Activated CD4-positive, CD25-positive, alpha-beta regulatory T cell treated with anti-CD3 and anti-CD28 coated beads, Interleukin-2, amount 50 U/mL, for 72 hours (primary cell): ENCODE results near the gene CKAP5.
"Not testable (repeated sequence)": the region's sequence is repeated elsewhere in the genome, so short reads cannot be mapped to it uniquely, and the experiment has no call there.

Experiments used
- DNase-seq: peaks from one replicate; pipeline ENCODE4 v3.0.0; 2021

The CKAP5 gene

DNA sequence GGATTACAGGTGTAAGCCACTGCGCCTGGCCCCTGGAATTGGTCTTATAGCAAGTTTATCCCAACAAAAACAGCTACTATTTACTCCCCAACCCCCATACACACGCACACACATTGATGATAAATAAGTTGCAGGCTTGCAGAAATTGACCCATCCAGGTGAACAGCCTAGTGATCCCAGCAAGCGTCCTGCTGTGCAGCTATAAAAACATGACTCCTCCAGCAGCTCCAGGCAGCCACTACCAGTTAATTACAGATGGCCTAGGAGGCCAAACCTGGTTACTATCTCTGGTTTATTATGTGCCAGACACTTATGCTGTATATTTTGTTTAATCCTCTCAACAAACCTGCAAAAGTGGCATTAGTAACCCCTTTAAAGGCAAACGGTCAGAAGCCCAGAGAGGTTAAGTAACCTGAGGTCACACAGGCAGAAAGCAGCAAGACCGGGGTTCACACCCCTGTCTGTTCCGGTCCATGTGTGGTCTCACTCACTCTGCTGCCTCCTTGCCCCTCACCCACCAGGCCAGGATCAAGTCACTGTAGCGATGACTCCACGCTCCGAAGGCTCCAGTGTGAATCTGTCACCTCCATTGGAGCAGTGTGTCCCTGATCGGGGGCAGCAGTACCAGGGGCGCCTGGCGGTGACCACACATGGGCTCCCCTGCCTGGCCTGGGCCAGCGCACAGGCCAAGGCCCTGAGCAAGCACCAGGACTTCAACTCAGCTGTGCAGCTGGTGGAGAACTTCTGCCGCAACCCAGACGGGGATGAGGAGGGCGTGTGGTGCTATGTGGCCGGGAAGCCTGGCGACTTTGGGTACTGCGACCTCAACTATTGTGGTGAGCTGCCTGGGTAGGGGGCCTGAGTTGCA, 120.5 kb downstream of the CKAP5 start:
- DNase-seq = no peak

DNA sequence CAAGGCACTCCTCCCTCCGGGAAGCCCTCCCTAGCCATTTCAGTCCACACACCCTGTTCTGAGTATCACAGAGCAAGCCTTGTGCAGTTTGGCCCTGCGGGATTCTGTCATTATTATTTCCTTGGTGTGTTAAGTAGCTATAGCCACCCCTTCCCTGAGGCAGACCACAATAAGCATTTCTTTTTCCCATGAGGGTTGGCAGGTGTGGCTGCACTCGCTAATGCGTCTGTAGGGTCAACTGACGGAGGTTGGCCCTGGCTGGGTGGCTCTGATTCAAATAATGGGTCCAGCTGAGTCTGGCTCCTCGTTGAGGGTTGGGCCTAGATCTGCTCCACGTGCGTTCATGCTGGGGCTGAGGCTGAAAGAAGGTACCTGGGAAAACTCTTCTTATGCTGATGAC, 122.0 kb downstream of the CKAP5 start:
- DNase-seq = no peak

DNA sequence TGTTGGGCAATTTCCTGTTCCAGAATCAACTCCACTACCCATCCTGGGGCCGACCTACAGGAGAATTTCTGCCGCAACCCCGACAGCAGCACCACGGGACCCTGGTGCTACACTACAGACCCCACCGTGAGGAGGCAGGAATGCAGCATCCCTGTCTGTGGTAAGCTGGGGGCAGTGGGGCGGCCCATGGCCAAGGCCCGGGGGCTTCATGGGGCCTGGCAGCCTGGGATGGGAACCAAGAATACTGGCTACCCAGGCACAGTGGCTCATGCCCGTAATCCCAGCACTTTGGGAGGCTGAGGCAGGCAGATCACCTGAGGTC, 122.8 kb downstream of the CKAP5 start:
- no peak for DNase-seq

DNA sequence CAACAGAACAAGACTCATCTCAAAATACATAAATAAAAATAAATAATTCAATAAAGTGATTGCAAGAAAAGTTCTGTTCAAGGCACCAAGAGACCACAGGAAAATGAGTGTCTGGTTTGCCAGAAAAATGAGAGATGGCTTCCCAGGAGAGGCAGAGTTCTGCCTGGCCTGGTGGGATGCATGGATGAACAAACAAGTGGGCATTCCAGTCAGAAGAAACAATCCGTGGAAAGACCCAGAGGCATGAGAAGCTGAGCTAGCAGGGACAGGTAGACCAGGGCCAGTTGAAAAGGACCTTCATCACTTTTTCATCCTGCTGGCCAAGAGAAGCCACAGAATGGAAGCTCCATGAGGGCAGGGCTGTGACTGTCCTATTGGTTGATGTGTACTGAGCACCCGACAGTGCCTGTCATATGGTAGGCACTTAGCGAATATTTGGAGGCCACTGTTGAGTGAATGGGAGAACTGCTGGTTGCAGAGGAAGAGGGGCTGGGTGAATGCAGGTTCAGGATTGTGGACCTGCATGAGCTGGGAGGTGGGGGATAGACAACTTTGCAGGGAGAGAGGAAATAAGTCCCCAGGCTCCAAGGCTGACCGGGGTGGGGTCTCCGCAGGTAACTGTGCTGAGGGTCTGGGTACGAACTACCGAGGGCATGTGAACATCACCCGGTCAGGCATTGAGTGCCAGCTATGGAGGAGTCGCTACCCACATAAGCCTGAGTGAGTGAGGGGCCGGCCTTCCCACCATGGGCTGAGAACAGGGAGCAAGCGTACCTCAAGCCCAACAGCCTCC, 123.3 kb downstream of the CKAP5 start:
- DNase-seq = no peak

DNA sequence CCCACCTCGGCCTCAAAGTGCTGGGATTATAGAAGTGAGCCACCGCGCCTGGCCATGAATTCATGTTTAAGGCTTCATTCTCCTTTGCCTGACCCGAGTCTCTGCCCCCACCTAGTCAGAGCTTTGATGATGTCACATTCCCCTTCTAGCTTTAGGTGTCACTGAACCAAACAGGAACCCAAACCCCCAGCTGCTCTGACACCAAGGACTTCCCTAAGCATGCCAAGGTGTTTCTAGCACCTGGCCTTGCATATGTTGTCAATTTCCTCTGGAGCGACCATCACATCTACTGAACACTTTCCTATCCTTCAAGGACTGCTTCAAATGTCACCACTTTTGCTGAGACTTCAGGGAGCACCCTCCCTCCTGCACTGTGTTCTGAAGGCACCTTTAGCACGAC, 124.8 kb downstream of the CKAP5 start:
- DNase-seq = no peak

DNA sequence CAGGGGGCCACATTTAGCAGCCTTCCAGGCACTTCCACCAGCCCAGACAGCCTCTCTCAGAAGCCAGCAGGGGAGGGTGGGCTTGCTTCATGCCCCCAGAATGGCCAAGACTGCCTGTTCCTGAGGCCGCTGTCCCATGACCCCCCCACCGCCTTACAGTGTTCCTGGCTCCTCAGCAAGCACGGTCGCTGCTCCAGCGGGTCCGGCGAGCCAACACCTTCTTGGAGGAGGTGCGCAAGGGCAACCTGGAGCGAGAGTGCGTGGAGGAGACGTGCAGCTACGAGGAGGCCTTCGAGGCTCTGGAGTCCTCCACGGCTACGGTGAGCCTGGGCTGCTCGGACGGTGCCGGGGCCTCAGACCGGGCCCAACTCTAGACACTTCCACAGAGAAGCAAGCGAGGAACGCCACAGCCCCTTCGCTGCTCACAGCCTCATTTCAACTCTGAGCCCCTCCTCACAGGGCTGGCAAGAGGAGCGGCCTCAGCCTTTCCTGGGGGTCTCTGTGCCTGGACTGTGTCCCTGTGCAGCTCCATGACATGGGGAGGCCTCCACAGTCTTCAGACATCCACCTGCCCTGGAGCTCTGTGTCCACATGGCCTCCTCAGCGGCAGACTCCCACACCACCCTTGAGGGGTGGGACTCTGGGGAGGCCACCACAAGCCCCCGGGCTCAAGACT, 126.4 kb downstream of the CKAP5 start:
- no peak for DNase-seq

DNA sequence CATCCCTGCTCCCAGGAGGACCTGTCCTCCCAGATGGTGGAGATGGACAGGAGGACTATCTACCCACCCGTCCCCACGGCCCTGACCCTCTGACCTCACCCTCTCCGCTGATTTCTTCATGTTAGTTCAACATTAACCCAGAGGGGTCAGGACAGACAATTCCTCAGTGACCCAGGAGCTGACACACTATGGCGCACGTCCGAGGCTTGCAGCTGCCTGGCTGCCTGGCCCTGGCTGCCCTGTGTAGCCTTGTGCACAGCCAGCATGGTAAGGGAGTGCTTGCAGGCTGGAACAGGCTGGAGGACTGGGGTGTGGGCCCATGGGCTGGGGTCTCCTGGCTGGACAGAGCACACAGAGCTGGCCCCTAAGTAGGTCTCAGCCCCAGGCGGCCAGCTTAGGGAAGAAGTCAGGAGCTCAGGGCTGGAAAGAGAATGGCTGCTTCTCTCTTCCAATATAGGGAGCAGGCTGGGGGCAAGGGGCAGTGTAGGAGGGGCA, 127.0 kb downstream of the CKAP5 start, which contains the start of gene F2:
Gene F2, plus strand, starts transcription at position 166 of the 495 bp plus-strand sequence. Its CDS starts 23 bp downstream, at position 189.
- no peak for DNase-seq

DNA sequence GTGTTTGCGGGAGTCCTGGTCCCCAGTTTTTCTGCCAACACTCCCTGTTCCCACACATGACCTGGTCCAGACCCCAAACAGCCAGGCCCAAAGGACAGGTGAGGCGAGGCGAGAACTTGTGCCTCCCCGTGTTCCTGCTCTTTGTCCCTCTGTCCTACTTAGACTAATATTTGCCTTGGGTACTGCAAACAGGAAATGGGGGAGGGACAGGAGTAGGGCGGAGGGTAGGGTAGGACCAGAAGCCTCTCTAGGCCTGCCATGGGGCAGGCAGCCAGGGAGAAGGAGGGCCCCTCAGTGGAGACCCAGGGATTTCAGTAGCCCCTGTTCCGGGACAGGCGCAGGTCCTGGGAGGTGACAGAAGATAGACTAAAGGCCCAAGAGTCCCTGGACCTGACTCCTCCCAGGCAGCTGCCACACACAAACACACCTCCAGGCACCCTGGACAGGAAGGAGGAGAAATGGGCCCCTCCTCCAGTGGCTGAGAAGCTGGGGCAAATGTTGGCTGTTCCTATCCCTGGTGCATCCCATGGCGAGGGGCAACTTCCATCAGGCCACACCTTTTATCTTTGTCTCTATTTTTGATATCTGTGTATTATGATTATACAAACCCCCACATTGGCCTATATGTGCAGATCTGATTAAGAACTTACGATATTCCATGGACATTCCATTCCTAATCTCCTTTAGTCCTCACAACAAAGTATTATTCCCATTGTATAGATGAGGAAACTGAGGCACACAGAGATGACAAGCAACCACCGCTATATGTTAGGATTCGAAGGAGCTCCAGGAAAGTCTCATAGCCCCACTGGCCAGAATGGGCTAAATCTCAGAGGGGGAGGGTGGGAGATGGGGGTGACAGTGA, 127.7 kb downstream of the CKAP5 start:
- DNase-seq = no peak

DNA sequence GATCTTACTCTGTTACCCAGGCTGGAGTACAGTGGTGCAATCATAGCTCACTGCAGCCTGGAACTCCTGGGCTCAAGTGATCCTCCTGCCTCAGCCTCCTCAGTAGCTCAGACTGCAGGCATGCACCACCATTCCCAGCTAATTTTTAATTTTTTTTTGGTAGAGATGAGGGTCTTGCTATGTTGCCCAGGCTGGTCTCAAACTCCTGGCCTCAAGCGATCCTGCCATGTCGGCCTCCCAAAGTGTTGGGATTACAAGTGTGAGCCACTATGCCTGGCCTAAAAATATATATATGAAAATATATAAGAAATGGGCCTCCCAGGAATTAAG, 128.3 kb downstream of the CKAP5 start:
- not testable (repeated sequence) for DNase-seq

DNA sequence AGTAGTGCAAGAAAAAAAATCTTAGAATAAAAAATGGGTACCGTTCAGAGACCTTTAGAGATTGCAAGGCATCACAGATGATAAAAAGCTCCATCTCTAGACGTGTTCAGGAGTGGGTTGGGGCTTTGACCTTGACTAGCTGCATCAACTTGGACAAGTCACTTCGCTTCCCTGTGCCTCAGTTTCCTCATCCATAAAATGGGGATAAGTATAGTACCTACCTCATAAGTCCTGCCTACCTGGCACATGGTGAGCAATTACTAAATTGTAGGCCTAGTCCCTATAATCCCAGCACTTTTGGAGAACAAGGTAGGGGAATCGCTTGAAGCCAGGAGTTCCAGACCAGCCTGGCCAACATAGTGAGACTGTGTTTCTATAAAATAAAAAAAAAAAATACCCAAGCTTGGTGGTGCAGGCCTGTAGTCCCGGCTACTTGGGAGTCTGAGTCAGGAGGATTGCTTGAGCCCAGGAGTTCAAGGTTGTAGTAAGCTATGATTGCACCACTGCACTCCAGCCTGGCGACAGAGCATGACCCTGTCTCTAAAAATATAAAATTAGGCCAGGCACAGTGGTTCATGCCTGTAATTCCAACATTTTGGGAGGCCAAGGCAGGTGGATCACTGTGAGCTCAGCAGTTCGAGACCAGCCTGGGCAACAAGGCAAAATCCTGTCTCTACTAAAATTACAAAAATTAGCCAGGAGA, 133.1 kb downstream of the CKAP5 start:
- DNase-seq = no peak

DNA sequence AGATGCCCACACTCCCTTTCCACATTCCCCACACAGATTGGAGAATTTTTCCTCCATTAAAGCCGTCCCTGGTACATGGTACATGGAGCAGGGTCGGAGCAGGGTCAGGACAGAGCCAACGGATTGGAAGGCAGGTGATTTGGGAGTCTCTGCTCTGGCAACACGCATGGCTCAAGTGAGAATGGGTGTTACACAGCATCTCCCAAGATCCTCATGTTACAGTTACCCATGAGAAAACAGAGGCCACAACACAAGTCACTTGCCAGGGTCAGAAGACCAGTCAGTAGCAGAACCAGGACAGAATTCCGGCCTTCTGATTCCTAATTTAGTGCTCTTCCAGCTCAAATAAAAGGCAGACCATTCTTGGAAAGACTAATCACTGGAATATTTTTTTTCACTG, 134.8 kb downstream of the CKAP5 start:
- no peak for DNase-seq

DNA sequence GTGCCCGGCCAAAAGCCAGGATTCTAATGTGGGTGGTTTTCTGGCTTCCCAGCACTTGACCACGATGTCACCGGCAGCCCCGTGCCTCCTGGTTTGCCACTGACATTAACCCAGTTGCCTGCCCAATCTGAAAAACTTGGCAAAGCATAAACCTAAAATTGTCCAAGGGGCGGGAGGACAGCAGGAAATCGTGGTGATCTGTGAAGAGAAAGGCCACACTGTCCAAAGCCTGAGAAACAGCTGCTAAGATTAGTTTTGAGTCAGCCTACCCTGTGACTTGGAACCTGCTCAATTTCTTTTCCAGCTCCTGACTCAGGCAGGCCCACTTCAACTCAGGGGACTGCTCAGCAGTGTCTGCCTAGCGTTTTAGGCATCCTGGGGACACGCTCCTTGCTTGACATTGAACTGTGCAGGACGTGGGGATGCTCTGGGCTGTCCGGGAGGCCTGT, 135.2 kb downstream of the CKAP5 start:
- no peak for DNase-seq

DNA sequence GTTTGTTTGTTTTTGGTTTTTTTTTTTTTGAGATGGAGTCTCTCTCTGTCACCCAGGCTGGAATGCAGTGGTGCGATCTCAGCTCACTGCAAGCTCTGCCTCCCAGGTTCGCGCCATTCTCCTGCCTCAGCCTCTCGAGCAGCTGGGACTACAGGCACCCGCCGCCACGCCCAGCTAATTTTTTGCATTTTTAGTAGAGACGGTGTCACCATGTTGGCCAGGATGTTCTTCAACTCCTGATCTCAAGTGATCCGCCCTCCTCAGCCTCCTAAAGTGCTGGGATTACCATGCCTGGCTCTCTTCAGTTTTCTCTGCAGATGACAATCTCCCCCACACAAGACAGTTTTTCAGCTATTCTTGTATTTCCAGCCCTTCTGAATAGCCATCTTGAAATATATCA, 136.7 kb downstream of the CKAP5 start:
- DNase-seq = not testable (repeated sequence)

DNA sequence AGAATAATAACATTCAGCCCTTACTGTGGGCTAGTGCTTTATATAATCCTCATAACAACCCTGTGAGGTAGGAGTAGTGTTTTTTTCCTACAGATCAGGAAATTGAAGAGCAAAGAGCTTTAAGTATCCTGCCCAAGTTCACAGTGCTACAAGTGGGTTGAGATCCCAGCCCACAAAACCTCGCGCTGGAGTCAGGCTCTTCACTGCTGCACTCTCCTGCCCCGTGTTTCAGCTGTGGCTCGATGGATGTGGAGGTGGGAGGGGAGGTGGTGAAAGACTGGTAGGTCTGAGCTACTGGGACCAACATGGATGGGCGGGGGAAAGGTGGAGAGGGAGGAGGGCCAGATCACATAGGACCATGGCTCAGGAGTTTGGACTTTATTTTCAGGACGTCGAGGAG, 139.2 kb downstream of the CKAP5 start:
- DNase-seq = no peak

DNA sequence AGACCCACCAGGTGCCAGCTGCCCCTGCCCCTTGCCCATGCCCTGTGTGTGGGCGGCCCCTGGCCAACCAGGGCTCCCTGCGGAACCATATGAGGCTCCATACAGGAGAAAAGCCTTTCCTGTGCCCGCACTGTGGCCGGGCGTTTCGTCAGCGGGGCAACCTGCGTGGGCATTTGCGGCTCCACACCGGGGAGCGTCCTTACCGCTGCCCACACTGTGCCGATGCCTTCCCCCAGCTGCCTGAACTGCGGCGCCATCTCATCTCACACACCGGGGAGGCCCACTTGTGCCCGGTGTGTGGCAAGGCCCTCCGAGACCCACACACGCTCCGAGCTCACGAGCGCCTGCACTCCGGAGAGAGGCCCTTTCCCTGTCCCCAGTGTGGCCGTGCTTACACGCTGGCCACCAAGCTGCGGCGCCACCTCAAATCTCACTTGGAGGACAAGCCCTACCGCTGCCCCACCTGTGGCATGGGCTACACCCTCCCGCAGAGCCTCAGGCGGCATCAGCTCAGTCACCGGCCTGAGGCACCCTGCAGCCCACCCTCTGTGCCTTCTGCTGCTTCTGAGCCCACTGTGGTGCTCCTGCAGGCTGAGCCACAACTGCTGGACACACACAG, 140.9 kb downstream of the CKAP5 start:
- no peak for DNase-seq

DNA sequence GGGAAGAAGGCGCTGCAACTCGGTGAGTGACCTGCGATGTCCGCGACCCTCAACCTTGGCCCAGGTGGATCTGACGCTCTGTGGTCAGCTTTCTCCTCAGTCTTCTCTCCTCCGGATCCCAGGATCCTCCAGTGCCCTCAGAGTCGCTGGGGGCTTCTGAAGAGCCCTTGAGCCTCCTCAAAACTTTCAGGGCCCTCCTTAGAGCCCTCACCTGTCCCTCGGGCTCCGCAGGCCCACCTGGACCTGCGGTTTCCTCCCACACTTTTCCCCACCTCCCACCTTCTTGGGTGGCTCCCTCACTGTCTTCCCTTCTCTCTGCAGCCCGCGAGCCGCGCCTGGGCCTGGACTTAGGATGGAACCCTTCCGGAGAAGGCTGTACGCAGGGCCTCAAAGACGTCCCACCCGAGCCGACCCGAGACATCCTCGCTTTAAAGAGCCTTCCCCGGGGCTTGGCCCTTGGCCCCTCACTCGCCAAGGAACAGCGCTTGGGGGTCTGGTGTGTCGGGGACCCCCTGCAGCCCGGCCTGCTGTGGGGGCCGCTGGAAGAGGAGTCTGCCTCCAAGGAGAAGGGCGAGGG, 144.9 kb downstream of the CKAP5 start:
- no peak for DNase-seq

DNA sequence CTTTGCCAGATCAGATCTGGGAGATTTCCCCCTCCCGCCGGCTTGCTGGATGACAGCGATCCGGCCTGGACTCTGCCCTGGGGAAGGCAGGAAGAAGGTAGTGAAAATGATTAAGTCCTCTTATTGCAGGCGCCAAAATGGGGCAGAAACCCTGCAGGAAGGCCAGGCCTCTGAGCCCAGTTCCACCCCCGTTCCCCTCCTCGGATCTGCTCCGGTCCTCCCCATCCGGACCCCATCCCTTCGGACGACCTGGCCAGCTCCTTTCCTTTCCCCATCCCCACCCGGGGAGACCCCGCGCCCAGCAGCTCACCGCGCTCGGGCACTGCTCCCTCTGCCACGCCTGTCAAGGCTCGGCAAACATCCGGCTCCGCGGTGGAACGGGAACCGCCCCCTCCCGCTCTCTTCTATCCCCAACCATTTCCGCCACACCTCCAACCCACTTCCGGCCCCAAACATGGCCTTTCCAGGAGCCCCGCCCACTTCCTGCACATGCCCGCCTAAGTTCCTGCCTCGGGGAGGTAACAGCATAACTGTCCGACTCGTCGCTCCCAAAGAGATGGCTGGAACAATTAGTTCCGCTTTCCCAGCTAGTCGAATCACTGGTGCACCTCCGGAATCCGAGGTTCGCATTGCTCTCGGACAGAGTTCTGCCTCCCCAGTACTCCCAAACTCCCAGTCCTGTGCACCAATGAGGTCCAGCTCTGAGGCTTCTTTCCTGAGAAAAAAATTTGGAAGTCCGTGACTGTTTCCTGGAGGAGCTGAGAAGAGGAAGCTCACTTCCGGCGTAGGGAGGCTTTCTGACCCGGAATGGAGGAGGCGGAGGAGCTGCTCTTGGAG, 145.6 kb downstream of the CKAP5 start, which contains the start of the genes ARHGAP1 and ZNF408:
Gene ARHGAP1, minus strand, starts transcription at position 379 of the 837 bp plus-strand sequence. CDS start 4,512 bp downstream, outside the sequence.
Gene ZNF408, plus strand, starts transcription at position 791 of the 837 bp plus-strand sequence. Its CDS starts 17 bp downstream, at position 808.
- peak; percentile 99 for DNase-seq

DNA sequence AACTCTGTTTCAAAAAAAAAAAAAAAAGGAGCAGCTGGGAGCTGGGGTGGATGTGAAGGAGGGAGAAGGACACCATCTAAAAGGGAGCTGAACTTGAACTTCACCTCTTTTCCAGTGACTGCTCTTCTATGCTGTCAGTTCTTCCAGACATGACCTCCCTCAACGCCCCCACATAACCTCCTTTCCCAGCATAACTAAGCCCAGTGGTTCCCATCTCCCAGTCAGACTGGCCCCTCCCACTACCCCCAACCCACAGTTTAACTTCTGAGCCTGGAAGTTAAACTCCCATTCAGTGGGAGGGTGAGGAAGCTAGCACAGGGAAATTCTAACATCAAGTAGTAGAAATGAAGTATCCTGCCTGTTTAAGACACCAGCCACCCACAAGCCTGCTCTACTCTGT, 147.5 kb downstream of the CKAP5 start:
- no peak for DNase-seq

DNA sequence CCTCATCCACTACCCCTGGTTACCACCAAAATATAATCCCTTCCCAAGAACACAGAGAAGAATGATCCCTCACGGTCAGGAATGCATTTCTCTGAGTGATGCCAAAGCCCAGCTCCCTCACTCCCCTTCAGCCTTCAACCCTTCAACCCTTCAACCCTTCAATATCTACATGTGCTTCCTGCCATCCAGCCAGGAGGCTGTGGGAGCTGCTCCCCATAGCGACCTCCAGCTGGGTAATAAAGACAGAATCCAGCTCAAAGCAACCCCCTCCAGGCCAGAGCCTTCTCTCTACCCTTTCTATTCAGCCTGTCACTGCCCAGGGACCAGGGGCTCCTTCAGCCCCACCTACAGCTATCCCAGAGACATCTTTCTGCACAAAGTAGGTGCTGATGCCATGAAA, 148.4 kb downstream of the CKAP5 start:
- no peak for DNase-seq

DNA sequence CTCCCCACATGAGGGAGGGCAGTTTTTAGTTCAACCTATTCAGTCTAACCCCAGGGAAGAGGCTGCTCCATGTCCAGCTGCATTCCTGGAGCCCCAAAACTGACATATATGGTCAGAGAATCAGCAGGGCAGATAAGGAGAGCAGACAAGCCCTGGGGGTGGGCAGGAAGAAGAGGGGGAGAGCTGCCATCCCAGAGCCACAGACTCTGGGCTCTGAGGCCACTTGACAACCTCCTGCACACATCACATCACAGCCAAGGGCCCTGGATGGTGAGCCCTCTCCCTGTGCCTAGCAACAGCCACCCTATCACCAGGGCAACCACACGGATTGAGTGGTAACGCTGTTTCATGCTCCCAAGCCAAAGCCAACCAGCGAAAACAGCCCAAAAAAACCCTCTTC, 148.8 kb downstream of the CKAP5 start:
- DNase-seq = no peak
